Medulla oblongata (tissue), 1 donor: ENCODE data around the gene RNF111.
"Not testable (repeated sequence)": the region's sequence is repeated elsewhere in the genome, so short reads cannot be mapped to it uniquely, and the experiment has no call there.

Experiments used
- DNase-seq: peaks from one replicate; pipeline ENCODE4 v3.0.0-alpha.2; 2015; ENCODE audit errors: extremely low spot score

RNF111 gene

GRCh38 chr15:59000251-59000650 is 12.8 kb downstream of the RNF111 start:
- not testable (repeated sequence) for DNase-seq

DNA sequence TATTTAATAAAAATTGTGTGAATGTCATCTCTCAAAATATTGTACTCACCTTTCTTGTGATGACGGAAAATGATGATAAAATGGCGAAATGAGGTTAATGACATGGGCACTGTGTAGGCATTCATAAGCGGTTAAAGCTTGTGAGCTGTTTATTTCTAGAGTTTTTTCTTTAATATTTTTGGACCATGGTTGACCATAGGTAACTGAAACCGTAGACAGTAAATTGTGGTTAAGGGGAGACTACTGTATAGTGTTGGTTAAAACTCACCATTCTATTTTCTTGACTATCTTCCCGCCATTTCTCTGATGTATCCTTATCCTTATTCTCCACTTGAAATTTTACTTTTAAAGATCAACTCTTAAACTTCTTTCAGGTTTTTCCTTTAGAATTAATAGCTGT is 14.5 kb downstream of the RNF111 start:
- no peak for DNase-seq

DNA sequence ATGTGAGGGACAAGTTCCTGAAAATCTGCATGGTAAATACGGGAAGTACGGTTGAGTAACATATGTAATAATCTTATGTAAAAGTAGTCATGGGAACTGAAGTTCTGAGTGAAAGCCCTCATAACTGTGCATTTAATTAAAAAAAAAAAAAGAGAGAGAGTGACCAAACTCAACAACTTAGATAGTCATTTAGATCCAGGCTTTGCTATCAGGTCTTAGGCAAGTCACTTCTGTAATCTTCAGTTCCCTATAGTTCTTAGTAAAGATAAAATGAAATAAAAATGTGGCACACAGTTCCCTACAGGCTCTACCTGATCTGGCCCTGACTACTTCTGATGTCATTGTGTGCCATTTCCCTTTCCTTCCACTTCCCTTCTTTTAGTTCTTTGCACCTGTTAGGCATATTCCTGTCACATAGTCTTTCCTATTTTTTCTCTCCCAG is 15.0 kb downstream of the RNF111 start:
- DNase-seq = peak; percentile 12

- DNase-seq = no peak
Measured at GRCh38 chr15:59005579-59005978, 18.1 kb downstream of the RNF111 start.

DNA sequence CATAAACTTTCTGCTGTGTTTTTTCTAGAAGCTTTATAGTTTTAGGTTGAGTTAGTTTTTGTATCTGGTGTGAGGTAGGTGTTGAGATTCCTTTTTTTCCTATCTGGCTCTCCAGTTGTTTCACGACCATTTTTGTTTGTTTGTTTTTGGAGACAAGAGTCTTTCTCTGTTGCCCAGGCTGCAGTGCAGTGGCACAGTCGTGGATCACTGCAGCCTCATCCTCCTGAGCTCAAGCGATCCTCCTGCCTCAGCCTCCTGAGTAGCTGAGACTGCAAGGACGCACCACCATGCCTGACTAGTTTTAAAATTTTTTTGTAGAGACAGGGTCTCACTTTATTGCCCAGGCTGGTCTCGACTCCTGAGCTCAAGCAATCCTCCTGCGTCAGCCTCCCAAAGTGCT is 20.6 kb downstream of the RNF111 start:
- no peak for DNase-seq

GRCh38 chr15:59011262-59011952 is 23.9 kb downstream of the RNF111 start:
- DNase-seq = no peak

DNA sequence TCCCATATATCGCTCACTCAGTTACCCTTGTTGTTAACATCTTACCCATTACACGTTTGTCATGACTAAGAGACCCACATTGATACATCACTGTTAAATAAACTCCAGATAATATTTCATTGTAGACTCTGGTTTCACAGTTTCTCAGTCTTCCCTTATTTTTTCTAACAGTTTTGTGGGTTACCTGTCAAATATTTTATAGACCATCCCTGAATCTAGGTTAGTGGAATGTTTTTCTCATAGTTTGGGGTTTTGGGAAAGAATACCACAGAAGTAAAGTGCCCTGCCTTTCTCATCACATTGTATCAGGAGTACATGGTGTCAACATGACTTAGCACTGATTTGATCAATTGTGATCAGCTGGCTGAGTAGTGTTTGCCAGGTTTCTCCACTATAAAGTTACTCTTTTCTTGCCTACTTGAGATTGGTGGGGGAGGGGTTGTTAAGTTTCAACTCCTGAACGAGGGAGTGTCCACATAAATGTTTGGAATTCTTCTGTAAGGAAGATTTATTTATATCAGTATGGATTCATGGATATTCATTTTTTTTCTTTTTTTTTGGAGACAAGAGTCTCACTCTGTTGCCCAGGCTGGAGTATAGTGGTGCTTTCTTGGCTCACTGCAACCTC is 25.9 kb downstream of the RNF111 start:
- DNase-seq = no peak

GRCh38 chr15:59014068-59014467 is 26.6 kb downstream of the RNF111 start:
- peak; percentile 8 for DNase-seq

DNA sequence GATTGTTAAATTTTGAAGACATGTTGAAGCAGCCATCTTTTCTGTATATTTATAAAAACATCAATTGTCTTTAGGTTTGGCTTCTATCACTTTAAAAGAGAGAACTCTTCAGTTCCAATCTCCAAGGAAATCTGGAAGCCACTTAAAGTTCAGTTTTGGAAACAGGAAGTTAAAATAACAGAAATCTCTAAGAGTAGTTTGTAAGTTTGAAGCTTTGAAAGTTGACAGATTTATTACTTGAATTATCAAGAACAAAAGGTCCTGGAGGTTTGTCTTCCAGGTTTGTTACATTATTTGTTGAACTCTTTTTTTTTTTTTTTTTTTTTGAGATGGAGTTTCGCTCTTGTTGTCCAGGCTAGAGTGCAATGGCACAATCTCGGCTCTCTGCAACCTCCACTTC is 30.0 kb downstream of the RNF111 start:
- DNase-seq = no peak

- DNase-seq = no peak
Measured at GRCh38 chr15:59018833-59019232, 31.4 kb downstream of the RNF111 start.

- DNase-seq = no peak
Measured at GRCh38 chr15:59020322-59020721, 32.9 kb downstream of the RNF111 start.

DNA sequence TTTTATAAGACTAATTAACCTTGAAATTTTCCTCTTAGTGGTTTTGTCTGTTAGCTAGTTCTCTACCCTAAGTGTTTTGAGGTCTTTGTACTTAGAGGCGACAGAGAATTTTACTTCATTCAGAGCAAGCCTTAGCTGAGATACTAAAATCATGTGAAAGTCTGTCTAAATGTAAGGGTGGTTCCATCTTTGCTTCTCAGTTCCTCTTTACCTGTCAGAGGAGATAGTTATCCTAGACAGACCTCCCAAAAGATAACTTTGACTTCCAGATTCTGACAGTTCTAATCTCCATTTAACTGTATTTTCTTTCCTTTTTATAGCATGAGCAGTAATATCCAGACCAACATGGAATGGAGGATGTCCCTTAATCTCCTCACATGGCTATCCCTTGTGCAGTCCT is 34.7 kb downstream of the RNF111 start:
- no peak for DNase-seq

- DNase-seq = no peak
Measured at GRCh38 chr15:59026207-59026606, 38.7 kb downstream of the RNF111 start.

- DNase-seq = no peak
Measured at GRCh38 chr15:59028387-59028955, 41.0 kb downstream of the RNF111 start.

GRCh38 chr15:59029554-59029953 is 42.1 kb downstream of the RNF111 start:
- DNase-seq = no peak

- no peak for DNase-seq
Measured at GRCh38 chr15:59035201-59035600, 47.7 kb downstream of the RNF111 start.

GRCh38 chr15:59039225-59039624 is 51.8 kb downstream of the RNF111 start:
- DNase-seq = no peak

GRCh38 chr15:59042041-59042440 is 54.6 kb downstream of the RNF111 start:
- DNase-seq = no peak

DNA sequence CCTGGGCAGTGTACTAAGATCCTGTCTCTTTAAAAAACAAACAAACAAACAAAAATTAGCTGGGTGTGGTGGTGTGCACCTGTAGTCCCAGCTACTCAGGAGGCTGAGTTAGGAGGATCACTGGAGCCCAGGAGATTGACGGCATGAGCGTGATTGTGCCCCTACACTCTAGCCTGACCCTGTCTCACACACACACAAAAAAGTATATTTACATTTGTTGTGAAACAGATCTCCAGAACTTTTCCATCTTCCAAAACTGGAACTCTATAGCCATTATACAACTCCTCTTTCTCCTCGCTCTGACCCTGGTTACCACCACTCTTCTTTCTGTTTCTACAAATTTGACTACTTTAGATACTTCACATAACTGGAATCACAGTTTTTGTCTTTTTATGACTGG is 61.4 kb downstream of the RNF111 start:
- DNase-seq = no peak

DNA sequence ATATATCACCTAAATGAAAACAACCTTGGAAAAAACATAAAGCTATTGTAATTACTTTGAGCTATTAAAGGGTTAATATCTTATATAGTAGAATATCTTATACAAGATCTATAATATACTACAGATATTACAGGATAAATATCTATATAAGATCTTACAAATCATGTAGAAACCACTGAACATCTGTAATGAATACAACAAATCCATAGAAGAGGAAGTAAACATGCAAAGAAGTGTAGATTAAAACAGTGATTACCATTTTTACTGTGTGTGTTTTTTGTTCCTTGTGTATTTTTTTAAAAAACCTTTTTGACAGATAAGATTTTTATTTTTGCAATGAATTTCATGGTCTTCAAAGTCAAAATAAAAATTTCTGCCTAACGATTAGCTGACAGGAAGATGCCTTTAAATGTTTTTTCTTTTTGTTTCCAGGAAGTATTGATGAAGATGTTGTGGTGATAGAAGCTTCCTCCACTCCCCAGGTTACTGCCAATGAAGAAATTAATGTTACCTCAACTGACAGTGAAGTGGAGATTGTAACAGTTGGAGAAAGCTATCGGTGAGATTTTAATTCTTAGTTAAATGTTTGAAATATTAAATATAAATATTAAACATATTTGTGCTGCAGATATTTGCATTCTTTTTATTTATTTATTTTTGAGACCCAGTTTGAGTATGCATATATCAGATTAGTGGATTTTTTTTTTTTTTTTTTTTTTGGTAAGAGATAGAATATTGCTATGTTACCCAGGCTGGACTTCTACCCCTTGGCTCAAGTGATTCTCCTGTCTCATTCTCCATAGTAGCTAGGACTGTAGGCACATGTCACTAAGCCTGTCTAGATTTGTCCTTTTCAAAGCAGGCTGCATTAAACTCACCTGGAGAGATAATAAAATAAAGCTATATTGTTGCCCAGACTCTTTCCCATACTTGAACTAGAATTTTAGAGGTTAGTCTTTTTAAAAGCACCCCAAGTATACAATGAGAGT is 64.7 kb downstream of the RNF111 start:
- no peak for DNase-seq

GRCh38 chr15:59052915-59053407 is 65.5 kb downstream of the RNF111 start:
- no peak for DNase-seq

DNA sequence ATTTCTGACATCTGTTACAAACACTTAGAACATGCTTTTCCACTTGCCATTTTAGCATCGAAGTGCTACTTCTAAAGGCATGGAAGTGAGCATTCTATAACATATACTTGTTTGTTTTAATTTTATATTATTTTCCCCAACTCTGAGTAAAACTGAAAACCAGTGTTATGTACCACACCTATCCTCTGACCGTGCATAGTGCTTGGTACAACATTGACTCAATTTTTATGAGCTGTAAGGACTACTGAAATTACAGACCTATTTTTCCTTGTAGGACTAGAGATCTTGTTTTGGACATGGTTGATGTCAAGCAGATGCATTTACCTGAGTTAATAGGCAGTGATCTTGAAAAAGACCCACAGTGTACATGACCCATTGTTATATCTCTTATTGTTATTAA is 66.0 kb downstream of the RNF111 start:
- DNase-seq = no peak
